SK-N-SH (cell line): Measurements from ENCODE around the gene BTBD3. TPM values are rescaled to one million over a fixed set of nuclear protein-coding genes. Genes with fewer than 3 reads are reported as not detected.

Source experiments
- CTCF ChIA-PET: fragments of 300-600, 350-600 bp; formaldehyde crosslinking; extraction: SDS; loops from one replicate; lab custom pipeline; 2021; lab: Yijun Ruan, JAX
- POLR2A ChIA-PET: fragments of 350-600 bp; sonication (Branson Sonifier 250); formaldehyde crosslinking; extraction: SDS; loops from one replicate; lab custom pipeline; 2020; ENCODE audit warnings: antibody characterized with exemption, inconsistent platforms; lab: Yijun Ruan, JAX
- DNase-seq: peaks from one replicate; pipeline ENCODE4 v3.0.0; 2012
- H2AFZ ChIP-seq: fragments of 200-600 bp; sonication (generic); 2 replicates; pipeline ENCODE4 v1.8.1; 2016; ENCODE audit warnings: antibody characterized with exemption, mild to moderate bottlenecking, low read depth
- H3F3A ChIP-seq: fragments of 200-600 bp; sonication (generic); replicated peaks from 2 replicates; pipeline ENCODE3; 2016; ENCODE audit warnings: antibody characterized with exemption, mild to moderate bottlenecking; ENCODE audit not compliant: insufficient read depth
- H3K27ac ChIP-seq, 2 experiments: fragments of 200-500 bp in 1 of 2; fragments of 200-600 bp in 1 of 2; sonication (Bioruptor generic) in 1 of 2; sonication (generic), shearing (Covaris generic) in 1 of 2; 2 replicates each; pipeline versions ENCODE4 v1.5.1 to v1.6.1; 2014 to 2016; ENCODE audit warnings: low read depth in 2 of 2, inconsistent platforms in 1 of 2, low read length in 1 of 2, mild to moderate bottlenecking in 1 of 2, mixed read lengths in 1 of 2
- H3K27me3 ChIP-seq: fragments of 200-600 bp; sonication (generic), shearing (Covaris generic); 2 replicates; pipeline ENCODE4 v1.6.1; 2016; ENCODE audit warnings: mixed run types; ENCODE audit not compliant: insufficient read depth
- H3K36me3 ChIP-seq, 2 experiments: fragments of 200-500 bp in 1 of 2; fragments of 200-600 bp in 1 of 2; sonication (Bioruptor generic) in 1 of 2; sonication (generic) in 1 of 2; replicated peaks in 1 of 2; 2 replicates each; pipeline versions ENCODE3 to v1.5.1; 2014 to 2016; ENCODE audit warnings: low read length in 1 of 2, mild to moderate bottlenecking in 1 of 2; ENCODE audit not compliant: insufficient read depth in 2 of 2, control insufficient read depth in 1 of 2
- H3K4me1 ChIP-seq, 2 experiments: fragments of 200-500 bp in 1 of 2; fragments of 200-600 bp in 1 of 2; sonication (Bioruptor generic) in 1 of 2; sonication (generic), shearing (Covaris generic) in 1 of 2; 2 replicates each; pipeline versions ENCODE4 v1.5.1 to v1.6.1; 2014 to 2016; ENCODE audit warnings: low read depth in 1 of 2, low read length in 1 of 2, mixed run types in 1 of 2; ENCODE audit not compliant: insufficient read depth in 2 of 2, control insufficient read depth in 1 of 2
- H3K4me2 ChIP-seq: fragments of 200-600 bp; sonication (generic), shearing (Covaris generic); 2 replicates; pipeline ENCODE4 v1.6.1; 2017; ENCODE audit warnings: mixed run types
- H3K4me3 ChIP-seq, 2 experiments: fragments of 200-500 bp in 1 of 2; fragments of 200-600 bp in 1 of 2; sonication (Bioruptor generic) in 1 of 2; sonication (generic), shearing (Covaris generic) in 1 of 2; 2 replicates each; pipeline versions ENCODE4 v1.5.1 to v1.8.1; 2014 to 2016; ENCODE audit warnings: low read depth in 2 of 2, inconsistent platforms in 1 of 2, low read length in 1 of 2, mild to moderate bottlenecking in 1 of 2, mixed read lengths in 1 of 2, moderate library complexity in 1 of 2
- H3K79me2 ChIP-seq: fragments of 200-600 bp; sonication (generic); 2 replicates; pipeline ENCODE4 v1.8.1; 2017; ENCODE audit warnings: mild to moderate bottlenecking; ENCODE audit not compliant: insufficient read depth
- H3K9ac ChIP-seq: fragments of 200-600 bp; sonication (generic); 2 replicates; pipeline ENCODE4 v1.6.1; 2017; ENCODE audit warnings: mixed run types
- H3K9me2 ChIP-seq: fragments of 200-600 bp; sonication (generic); 2 replicates; pipeline ENCODE4 v1.6.1; 2017; ENCODE audit warnings: mixed run types
- H3K9me3 ChIP-seq: fragments of 200-600 bp; sonication (generic); 2 replicates; pipeline ENCODE4 v1.6.1; 2017; ENCODE audit warnings: mixed run types, mild to moderate bottlenecking, moderate library complexity
- H4K20me1 ChIP-seq: fragments of 200-600 bp; sonication (generic); 2 replicates; pipeline ENCODE4 v1.6.1; 2017; ENCODE audit warnings: mild to moderate bottlenecking, mixed run types; ENCODE audit not compliant: insufficient read depth
- CHD2 ChIP-seq: fragments of 150-350 bp; IDR thresholded peaks from 2 replicates; pipeline ENCODE4 v1.6.1; 2018; ENCODE audit warnings: low read length; ENCODE audit not compliant: partially characterized antibody
- EZH2phosphoT487 ChIP-seq: fragments of 200-600 bp; sonication (generic); IDR thresholded peaks from 2 replicates; pipeline ENCODE4 v1.6.1; 2017; ENCODE audit warnings: low read depth, mixed run types, mild to moderate bottlenecking, antibody characterized with exemption, moderate library complexity, borderline replicate concordance
- FOSL2 ChIP-seq: IDR thresholded peaks from 2 replicates; pipeline ENCODE4 v1.4.0; 2012; ENCODE audit warnings: low read depth, mild to moderate bottlenecking, moderate library complexity, borderline replicate concordance
- FOXM1 ChIP-seq: IDR thresholded peaks from 2 replicates; pipeline ENCODE4 v1.4.0; 2012; ENCODE audit warnings: low read depth, mild to moderate bottlenecking
- GABPA ChIP-seq: IDR thresholded peaks from 2 replicates; pipeline ENCODE4 v1.4.0; 2012; ENCODE audit warnings: low read depth, mild to moderate bottlenecking
- JUND ChIP-seq: IDR thresholded peaks from 2 replicates; pipeline ENCODE4 v1.4.0; 2012
- NRF1 ChIP-seq: IDR thresholded peaks from 2 replicates; pipeline ENCODE4 v1.6.1; 2012; ENCODE audit warnings: low read depth, mild to moderate bottlenecking, low read length
- RAD21 ChIP-seq: IDR thresholded peaks from 2 replicates; pipeline ENCODE4 v1.6.1; 2012; ENCODE audit warnings: mild to moderate bottlenecking, low read length
- RFX5 ChIP-seq: IDR thresholded peaks from 2 replicates; pipeline ENCODE4 v1.6.1; 2012; ENCODE audit warnings: mild to moderate bottlenecking, improper control_type of control experiment, low read length
- SIN3A ChIP-seq: IDR thresholded peaks from 2 replicates; pipeline ENCODE4 v1.6.1; 2012; ENCODE audit warnings: low read depth, mild to moderate bottlenecking, low read length, moderate library complexity, borderline replicate concordance
- SMC3 ChIP-seq: IDR thresholded peaks from 2 replicates; pipeline ENCODE4 v1.6.1; 2012; ENCODE audit warnings: low read depth, low read length, improper control_type of control experiment
- TEAD4 ChIP-seq: IDR thresholded peaks from 2 replicates; pipeline ENCODE4 v1.4.0; 2012; ENCODE audit warnings: mild to moderate bottlenecking, borderline replicate concordance; ENCODE audit not compliant: insufficient read depth
- YY1 ChIP-seq: IDR thresholded peaks from 2 replicates; pipeline ENCODE4 v1.4.0; 2012; ENCODE audit warnings: low read depth, mild to moderate bottlenecking
- WGBS: methylation state at CpG from one replicate; pipeline ENCODE4 v1.1.6; 2017; ENCODE audit warnings: low lambda C conversion rate; 5-methylcytosine and 5-hydroxymethylcytosine counted together
- polyA plus RNA-seq, 3 experiments: library from polyadenylated mRNA; depleted of rRNA; stranded (reverse); fragments of >200 nt; gene quantifications; 2 replicates each; pipeline ENCODE4 v1.2.3, GENCODE V29; 2012
- TF ChIP-seq, protein P1 (sequence below): IDR thresholded peaks from 2 replicates; pipeline ENCODE4 v1.6.1; 2012; ENCODE audit warnings: mild to moderate bottlenecking, low read depth, low read length, moderate library complexity
- TF ChIP-seq, protein P2 (sequence below): IDR thresholded peaks from 2 replicates; pipeline ENCODE4 v1.4.0; 2012; ENCODE audit warnings: low read depth, borderline replicate concordance
- TF ChIP-seq, protein P3 (sequence below): fragments of 200-600 bp; sonication (generic); IDR thresholded peaks from 2 replicates; pipeline ENCODE4 v1.6.1; 2017; ENCODE audit warnings: antibody characterized with exemption, mild to moderate bottlenecking, moderate library complexity
- TF ChIP-seq, protein P4 (sequence below): IDR thresholded peaks from 2 replicates; pipeline ENCODE4; 2012
- TF ChIP-seq, protein P5 (sequence below): fragments of 150-350 bp; IDR thresholded peaks from 2 replicates; pipeline ENCODE4 v1.6.1; 2017; ENCODE audit warnings: antibody characterized with exemption, low read length, low read depth, borderline replicate concordance

Gene BTBD3
- polyA plus RNA-seq, 1 of the 3 experiments (the other 2 are of a cell fraction): 10.2 TPM

DNA sequence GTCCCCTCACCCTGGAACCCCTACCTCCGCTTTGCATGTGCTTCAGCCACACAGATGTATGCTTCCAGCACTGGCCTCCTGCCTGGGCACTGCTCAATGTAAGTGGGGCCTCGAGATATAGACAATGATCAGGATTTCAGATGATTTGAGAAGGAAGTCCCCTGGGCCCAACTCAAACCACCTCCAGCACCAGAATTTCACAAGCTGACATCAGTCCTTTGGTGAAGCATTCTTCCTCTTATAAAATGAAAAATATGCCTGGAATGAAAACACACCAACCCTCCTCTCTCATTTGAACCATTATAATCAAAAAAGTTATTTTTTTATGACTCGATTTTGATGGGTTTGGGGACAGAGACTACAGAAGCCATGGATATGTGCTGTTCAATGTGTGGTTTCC lies 48.5 kb downstream of the BTBD3 start:
- no peak overlapping the region for H3K9ac ChIP-seq

DNA sequence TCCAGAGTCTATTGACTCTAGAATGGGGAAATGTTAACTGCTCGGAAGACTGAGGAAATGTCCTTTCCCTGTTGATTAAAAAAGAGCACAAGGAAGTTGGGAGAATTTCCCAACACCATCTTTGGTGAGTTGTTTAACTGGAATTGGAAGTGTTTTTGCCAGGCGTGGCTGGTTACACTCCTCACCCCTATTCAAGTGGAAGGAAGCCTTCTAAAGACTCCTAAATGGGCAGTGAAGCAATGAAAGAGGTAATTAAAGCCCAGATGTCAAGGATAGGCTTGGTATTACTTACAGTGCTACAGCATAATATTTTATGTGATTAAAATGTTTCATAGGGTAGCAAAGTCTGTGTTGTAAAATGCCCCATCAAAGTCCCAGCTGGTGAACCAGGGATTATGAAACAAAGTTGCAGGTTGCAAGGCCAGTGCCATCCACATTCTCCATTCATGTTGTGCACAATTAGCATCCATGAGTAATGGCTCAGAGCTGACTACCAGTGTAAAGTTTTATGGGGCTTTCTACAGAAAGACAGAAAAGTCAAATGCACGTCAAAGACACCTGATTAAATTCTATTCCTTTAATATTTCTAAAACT lies 52.6 kb downstream of the BTBD3 start:
- Histone ChIP-seq H3K9me2 (no peaks in the 10 kb centered on the region), H3K9ac (no peak overlapping the region), H2AFZ (no peak overlapping the region), H3K27ac (no peak overlapping the region), H3K27me3 (no peaks in the 10 kb centered on the region), H3K4me3 (no peak overlapping the region), H3K4me2 (no peak overlapping the region), H3F3A (no peaks in the 10 kb centered on the region), H3K79me2 (no peaks in the 10 kb centered on the region), H3K9me3 (no peaks in the 10 kb centered on the region), H3K36me3 (no peaks in the 10 kb centered on the region), H3K4me1 (no peaks in the 10 kb centered on the region), H4K20me1 (no peaks in the 10 kb centered on the region)
- POLR2A ChIA-PET: no interaction called here
- CTCF ChIA-PET: no interaction called here
- no peak for DNase-seq
- 36% methylated on average over 3 of the region's 3 CpGs for WGBS
- TF ChIP-seq GABPA (no peak), FOXM1 (no peak), TEAD4 (no peak), FOSL2 (no peak), CHD2 (no peak), SMC3 (no peak), JUND (no peak), RFX5 (no peak), SIN3A (no peak), RAD21 (no peak), EZH2phosphoT487 (no peak), YY1 (no peak)
- TF ChIP-seq, protein P1, sequence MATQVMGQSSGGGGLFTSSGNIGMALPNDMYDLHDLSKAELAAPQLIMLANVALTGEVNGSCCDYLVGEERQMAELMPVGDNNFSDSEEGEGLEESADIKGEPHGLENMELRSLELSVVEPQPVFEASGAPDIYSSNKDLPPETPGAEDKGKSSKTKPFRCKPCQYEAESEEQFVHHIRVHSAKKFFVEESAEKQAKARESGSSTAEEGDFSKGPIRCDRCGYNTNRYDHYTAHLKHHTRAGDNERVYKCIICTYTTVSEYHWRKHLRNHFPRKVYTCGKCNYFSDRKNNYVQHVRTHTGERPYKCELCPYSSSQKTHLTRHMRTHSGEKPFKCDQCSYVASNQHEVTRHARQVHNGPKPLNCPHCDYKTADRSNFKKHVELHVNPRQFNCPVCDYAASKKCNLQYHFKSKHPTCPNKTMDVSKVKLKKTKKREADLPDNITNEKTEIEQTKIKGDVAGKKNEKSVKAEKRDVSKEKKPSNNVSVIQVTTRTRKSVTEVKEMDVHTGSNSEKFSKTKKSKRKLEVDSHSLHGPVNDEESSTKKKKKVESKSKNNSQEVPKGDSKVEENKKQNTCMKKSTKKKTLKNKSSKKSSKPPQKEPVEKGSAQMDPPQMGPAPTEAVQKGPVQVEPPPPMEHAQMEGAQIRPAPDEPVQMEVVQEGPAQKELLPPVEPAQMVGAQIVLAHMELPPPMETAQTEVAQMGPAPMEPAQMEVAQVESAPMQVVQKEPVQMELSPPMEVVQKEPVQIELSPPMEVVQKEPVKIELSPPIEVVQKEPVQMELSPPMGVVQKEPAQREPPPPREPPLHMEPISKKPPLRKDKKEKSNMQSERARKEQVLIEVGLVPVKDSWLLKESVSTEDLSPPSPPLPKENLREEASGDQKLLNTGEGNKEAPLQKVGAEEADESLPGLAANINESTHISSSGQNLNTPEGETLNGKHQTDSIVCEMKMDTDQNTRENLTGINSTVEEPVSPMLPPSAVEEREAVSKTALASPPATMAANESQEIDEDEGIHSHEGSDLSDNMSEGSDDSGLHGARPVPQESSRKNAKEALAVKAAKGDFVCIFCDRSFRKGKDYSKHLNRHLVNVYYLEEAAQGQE: no peak
- TF ChIP-seq, protein P2, sequence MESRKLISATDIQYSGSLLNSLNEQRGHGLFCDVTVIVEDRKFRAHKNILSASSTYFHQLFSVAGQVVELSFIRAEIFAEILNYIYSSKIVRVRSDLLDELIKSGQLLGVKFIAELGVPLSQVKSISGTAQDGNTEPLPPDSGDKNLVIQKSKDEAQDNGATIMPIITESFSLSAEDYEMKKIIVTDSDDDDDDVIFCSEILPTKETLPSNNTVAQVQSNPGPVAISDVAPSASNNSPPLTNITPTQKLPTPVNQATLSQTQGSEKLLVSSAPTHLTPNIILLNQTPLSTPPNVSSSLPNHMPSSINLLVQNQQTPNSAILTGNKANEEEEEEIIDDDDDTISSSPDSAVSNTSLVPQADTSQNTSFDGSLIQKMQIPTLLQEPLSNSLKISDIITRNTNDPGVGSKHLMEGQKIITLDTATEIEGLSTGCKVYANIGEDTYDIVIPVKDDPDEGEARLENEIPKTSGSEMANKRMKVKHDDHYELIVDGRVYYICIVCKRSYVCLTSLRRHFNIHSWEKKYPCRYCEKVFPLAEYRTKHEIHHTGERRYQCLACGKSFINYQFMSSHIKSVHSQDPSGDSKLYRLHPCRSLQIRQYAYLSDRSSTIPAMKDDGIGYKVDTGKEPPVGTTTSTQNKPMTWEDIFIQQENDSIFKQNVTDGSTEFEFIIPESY: no peak
- TF ChIP-seq, protein P3, sequence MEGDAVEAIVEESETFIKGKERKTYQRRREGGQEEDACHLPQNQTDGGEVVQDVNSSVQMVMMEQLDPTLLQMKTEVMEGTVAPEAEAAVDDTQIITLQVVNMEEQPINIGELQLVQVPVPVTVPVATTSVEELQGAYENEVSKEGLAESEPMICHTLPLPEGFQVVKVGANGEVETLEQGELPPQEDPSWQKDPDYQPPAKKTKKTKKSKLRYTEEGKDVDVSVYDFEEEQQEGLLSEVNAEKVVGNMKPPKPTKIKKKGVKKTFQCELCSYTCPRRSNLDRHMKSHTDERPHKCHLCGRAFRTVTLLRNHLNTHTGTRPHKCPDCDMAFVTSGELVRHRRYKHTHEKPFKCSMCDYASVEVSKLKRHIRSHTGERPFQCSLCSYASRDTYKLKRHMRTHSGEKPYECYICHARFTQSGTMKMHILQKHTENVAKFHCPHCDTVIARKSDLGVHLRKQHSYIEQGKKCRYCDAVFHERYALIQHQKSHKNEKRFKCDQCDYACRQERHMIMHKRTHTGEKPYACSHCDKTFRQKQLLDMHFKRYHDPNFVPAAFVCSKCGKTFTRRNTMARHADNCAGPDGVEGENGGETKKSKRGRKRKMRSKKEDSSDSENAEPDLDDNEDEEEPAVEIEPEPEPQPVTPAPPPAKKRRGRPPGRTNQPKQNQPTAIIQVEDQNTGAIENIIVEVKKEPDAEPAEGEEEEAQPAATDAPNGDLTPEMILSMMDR: no peak
- TF ChIP-seq, protein P4, sequence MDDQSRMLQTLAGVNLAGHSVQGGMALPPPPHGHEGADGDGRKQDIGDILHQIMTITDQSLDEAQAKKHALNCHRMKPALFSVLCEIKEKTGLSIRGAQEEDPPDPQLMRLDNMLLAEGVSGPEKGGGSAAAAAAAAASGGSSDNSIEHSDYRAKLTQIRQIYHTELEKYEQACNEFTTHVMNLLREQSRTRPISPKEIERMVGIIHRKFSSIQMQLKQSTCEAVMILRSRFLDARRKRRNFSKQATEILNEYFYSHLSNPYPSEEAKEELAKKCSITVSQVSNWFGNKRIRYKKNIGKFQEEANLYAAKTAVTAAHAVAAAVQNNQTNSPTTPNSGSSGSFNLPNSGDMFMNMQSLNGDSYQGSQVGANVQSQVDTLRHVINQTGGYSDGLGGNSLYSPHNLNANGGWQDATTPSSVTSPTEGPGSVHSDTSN: no peak

More for the DNA sequence above, 48.5 kb downstream of the BTBD3 start:
- Histone ChIP-seq H3F3A (no peaks in the 10 kb centered on the region), H3K36me3 (no peaks in the 10 kb centered on the region), H3K4me2 (no peak overlapping the region), H3K9me2 (no peaks in the 10 kb centered on the region), H3K27me3 (no peaks in the 10 kb centered on the region), H3K4me3 (no peak overlapping the region), H3K4me1 (no peaks in the 10 kb centered on the region), H3K27ac (no peak overlapping the region), H2AFZ (no peak overlapping the region), H3K79me2 (no peaks in the 10 kb centered on the region), H3K9me3 (no peaks in the 10 kb centered on the region), H4K20me1 (no peaks in the 10 kb centered on the region)
- DNase-seq: no peak
- ChIA-PET POLR2A (no interaction called here), CTCF (interaction anchor here (0.9 kb wide), 1 partner anchor 10 kb away, joined by 3 read pairs; no protein-coding TSS in a partner anchor)
- 4% methylated on average over 2 of the region's 3 CpGs for WGBS
- no peak for TF ChIP-seq RFX5
- TF ChIP-seq, protein P5, sequence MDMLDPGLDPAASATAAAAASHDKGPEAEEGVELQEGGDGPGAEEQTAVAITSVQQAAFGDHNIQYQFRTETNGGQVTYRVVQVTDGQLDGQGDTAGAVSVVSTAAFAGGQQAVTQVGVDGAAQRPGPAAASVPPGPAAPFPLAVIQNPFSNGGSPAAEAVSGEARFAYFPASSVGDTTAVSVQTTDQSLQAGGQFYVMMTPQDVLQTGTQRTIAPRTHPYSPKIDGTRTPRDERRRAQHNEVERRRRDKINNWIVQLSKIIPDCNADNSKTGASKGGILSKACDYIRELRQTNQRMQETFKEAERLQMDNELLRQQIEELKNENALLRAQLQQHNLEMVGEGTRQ: no peak
- TF ChIP-seq NRF1: no peak
